Parathyroid adenoma (tissue), 2 donors: ENCODE measurements around the gene SUMO4.

Source experiments
- H2AFZ ChIP-seq: fragments of 300-600 bp; sonication (generic); one replicate; pipeline ENCODE4 v1.7.0; 2017; ENCODE audit warnings: antibody characterized with exemption, mild to moderate bottlenecking
- H3K27ac ChIP-seq: fragments of 300-600 bp; sonication (generic); one replicate; pipeline ENCODE4 v1.7.0; 2017
- H3K27me3 ChIP-seq: fragments of 300-600 bp; sonication (generic); one replicate; pipeline ENCODE4 v1.7.0; 2017; ENCODE audit warnings: low read length; ENCODE audit not compliant: control insufficient read depth, insufficient read depth
- H3K36me3 ChIP-seq: fragments of 300-600 bp; sonication (generic); one replicate; pipeline ENCODE4 v1.7.0; 2017; ENCODE audit warnings: low read length; ENCODE audit not compliant: control insufficient read depth, insufficient read depth
- H3K4me1 ChIP-seq: fragments of 300-600 bp; sonication (generic); one replicate; pipeline ENCODE4 v1.7.0; 2017; ENCODE audit warnings: control low read depth
- H3K4me2 ChIP-seq: fragments of 300-600 bp; sonication (generic); one replicate; pipeline ENCODE4 v1.7.0; 2017; ENCODE audit warnings: low read length
- H3K4me3 ChIP-seq: fragments of 300-600 bp; sonication (generic); one replicate; pipeline ENCODE4 v1.7.0; 2017; ENCODE audit warnings: low read depth, low read length
- H3K79me2 ChIP-seq: fragments of 300-600 bp; sonication (generic); one replicate; pipeline ENCODE4 v1.7.0; 2017; ENCODE audit warnings: control low read depth
- H3K9ac ChIP-seq: fragments of 300-600 bp; sonication (generic); one replicate; pipeline ENCODE4 v1.7.0; 2017; ENCODE audit warnings: mild to moderate bottlenecking
- H3K9me3 ChIP-seq: fragments of 300-600 bp; sonication (generic); one replicate; pipeline ENCODE4 v1.7.0; 2017; ENCODE audit warnings: low read length; ENCODE audit not compliant: control insufficient read depth
- TF ChIP-seq, protein P1 (sequence below): fragments of 300-600 bp; sonication (generic); IDR thresholded peaks from one replicate; pipeline ENCODE4 v1.7.0; 2017; ENCODE audit warnings: antibody characterized with exemption, mild to moderate bottlenecking
- donor health status: primary hyperparathyroidism.

Gene SUMO4

DNA sequence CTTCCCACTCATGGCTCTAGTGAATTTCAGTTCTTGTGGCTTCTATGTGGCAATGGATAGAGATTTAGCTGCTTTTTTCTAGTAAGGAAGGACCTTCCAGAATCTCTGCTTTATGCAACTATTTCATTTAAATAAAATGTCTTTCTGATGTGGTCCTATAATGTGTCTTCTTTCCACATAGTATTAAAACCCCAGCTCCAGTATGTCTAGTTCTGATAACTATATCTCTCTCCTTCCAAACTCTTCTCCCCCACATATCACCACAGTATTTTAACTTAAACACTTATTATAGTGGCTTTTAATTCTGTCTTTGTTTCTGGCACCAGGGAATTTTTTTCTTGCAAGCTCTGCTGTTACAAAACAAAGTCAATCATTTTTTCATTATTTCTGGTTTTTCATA lies 40.6 kb upstream of the SUMO4 start:
- Histone ChIP-seq H3K4me3 (no peak overlapping the region), H2AFZ (no peak overlapping the region), H3K27ac (no peak overlapping the region), H3K4me1 (peaks cover 2% of the 10 kb centered on the region), H3K9ac (no peak overlapping the region), H3K79me2 (peaks cover 67% of the 10 kb centered on the region), H3K4me2 (no peak overlapping the region), H3K27me3 (no peaks in the 10 kb centered on the region), H3K9me3 (no peaks in the 10 kb centered on the region), H3K36me3 (no peaks in the 10 kb centered on the region)
- TF ChIP-seq, protein P1, sequence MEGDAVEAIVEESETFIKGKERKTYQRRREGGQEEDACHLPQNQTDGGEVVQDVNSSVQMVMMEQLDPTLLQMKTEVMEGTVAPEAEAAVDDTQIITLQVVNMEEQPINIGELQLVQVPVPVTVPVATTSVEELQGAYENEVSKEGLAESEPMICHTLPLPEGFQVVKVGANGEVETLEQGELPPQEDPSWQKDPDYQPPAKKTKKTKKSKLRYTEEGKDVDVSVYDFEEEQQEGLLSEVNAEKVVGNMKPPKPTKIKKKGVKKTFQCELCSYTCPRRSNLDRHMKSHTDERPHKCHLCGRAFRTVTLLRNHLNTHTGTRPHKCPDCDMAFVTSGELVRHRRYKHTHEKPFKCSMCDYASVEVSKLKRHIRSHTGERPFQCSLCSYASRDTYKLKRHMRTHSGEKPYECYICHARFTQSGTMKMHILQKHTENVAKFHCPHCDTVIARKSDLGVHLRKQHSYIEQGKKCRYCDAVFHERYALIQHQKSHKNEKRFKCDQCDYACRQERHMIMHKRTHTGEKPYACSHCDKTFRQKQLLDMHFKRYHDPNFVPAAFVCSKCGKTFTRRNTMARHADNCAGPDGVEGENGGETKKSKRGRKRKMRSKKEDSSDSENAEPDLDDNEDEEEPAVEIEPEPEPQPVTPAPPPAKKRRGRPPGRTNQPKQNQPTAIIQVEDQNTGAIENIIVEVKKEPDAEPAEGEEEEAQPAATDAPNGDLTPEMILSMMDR: no peak

DNA sequence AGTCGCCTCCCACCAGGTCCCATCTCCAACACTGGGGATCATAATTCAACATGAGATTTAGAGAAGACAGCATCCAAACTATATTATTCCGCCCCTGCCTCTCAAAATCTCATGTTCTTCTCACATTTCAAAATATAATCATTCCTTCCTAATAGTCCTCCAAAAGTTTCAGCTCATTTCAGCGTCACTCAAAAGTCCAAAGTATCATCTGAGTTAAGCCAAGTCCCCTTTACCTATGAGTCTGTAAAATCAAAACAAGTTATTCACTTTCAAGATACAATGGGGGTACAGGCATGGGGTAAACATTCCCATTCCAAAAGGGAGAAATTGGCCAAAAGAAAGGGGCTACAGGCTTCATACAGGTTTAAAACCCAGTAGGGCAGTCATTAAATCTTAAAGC lies 39.5 kb upstream of the SUMO4 start:
- Histone ChIP-seq H3K9ac (no peak overlapping the region), H3K4me2 (no peak overlapping the region), H3K27ac (no peak overlapping the region), H3K27me3 (no peaks in the 10 kb centered on the region), H2AFZ (no peak overlapping the region), H3K79me2 (peaks cover 68% of the 10 kb centered on the region), H3K4me1 (peaks cover 4% of the 10 kb centered on the region), H3K4me3 (no peak overlapping the region), H3K9me3 (no peaks in the 10 kb centered on the region), H3K36me3 (no peaks in the 10 kb centered on the region)
- TF ChIP-seq, protein P1: no peak

DNA sequence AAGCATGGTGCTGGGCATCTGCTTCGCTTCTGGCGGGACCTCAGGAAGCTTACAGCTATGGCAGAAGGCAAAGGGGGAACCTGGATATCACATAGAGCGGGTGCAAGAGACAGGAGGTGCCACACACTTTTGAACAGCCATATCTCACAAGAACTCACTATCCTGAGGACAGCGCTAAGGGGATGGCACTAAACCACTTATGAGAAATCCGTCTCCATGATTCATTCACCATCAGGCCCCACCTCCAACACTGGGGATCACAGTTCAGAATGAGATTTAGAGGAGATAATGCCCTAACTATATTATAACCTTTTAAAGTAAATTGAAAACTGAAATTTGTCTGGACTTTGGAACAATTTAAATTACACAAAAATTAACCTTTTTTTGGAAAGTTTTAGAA lies 37.8 kb upstream of the SUMO4 start:
- Histone ChIP-seq H3K4me2 (no peak overlapping the region), H2AFZ (no peak overlapping the region), H3K4me1 (peaks cover 4% of the 10 kb centered on the region), H3K9me3 (no peaks in the 10 kb centered on the region), H3K9ac (no peak overlapping the region), H3K27me3 (no peaks in the 10 kb centered on the region), H3K27ac (no peak overlapping the region), H3K79me2 (peaks cover 63% of the 10 kb centered on the region), H3K36me3 (no peaks in the 10 kb centered on the region), H3K4me3 (no peak overlapping the region)
- TF ChIP-seq, protein P1: no peak

DNA sequence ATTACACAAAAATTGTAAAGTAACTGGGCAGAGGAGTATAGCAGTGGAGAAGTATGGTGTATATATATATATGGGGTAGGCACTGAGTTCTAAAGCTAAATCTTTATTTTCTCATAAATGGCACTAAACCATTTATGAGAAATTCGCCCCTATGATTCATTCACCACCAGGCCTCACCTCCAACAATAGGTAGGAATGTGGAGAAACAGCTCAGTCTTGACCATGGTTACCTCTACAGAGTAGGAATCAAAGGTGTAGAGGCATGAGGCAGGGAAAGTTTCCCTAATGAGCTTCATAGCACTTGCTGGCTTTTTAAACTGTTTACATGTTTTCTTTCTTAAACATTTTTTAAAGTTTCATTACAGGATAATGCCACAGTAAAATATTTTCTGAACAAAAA lies 36.9 kb upstream of the SUMO4 start:
- peaks cover 2% of the 10 kb centered on the region for H3K4me1 ChIP-seq
- no peak overlapping the region for H3K4me2 ChIP-seq
- no peak overlapping the region for H3K4me3 ChIP-seq
- no peaks in the 10 kb centered on the region for H3K27me3 ChIP-seq
- H3K9me3 ChIP-seq: no peaks in the 10 kb centered on the region
- no peak overlapping the region for H3K9ac ChIP-seq
- no peak overlapping the region for H2AFZ ChIP-seq
- no peaks in the 10 kb centered on the region for H3K36me3 ChIP-seq
- no peak overlapping the region for H3K27ac ChIP-seq
- peaks cover 57% of the 10 kb centered on the region for H3K79me2 ChIP-seq
- TF ChIP-seq, protein P1: no peak

DNA sequence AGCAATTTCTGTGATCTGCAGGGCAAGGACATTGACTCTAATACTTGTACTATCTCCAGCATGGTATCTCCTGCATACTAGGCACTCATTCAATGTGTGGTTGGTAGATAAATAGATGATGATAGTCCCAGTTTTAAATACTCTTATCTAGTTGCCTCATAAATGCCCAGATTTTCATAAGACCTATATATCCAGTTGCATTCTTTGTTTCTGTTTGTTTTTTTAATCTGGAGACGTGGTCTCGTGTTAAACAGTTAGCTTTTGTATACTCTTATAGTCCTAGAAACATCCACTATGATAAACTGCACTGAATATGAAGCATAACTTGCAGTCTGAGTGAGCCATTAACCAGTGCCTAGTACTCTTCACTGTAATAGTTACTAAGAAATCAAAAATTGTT lies 35.5 kb upstream of the SUMO4 start:
- no peaks in the 10 kb centered on the region for H3K9me3 ChIP-seq
- no peak overlapping the region for H3K4me2 ChIP-seq
- no peak overlapping the region for H3K27ac ChIP-seq
- no peaks in the 10 kb centered on the region for H3K27me3 ChIP-seq
- no peaks in the 10 kb centered on the region for H3K36me3 ChIP-seq
- peaks cover 51% of the 10 kb centered on the region for H3K79me2 ChIP-seq
- H3K4me3 ChIP-seq: no peak overlapping the region
- no peak overlapping the region for H3K9ac ChIP-seq
- peaks cover 2% of the 10 kb centered on the region for H3K4me1 ChIP-seq
- no peak overlapping the region for H2AFZ ChIP-seq
- TF ChIP-seq, protein P1: no peak
